ENCODE measurements around the gene CKLF. TPM values are rescaled to one million over a fixed set of nuclear protein-coding genes. Genes with fewer than 3 reads are reported as not detected.

CKLF gene
- total and polyA plus RNA-seq, 2 donors = 54.7 to 54.9 TPM

GRCh38 chr16:66576296-66576695, 23.9 kb downstream of the CKLF start:
- no peaks in the 10 kb centered on the region for H3K4me1 ChIP-seq (ENCODE audit: insufficient read depth)
- DNase-seq (ENCODE audit: extremely low spot score) = no peak
- H3K27ac ChIP-seq (ENCODE audit: low read depth) = no peak overlapping the region
- H3K36me3 ChIP-seq (ENCODE audit: insufficient read depth) = no peaks in the 10 kb centered on the region
- no peak overlapping the region for H3K4me3 ChIP-seq (ENCODE audit: low read depth, low read length)
- 85% methylated on average over 5 of the region's 5 CpGs for WGBS

- DNase-seq (ENCODE audit: extremely low spot score) = no peak
- WGBS = 15% methylated on average over 77 of the region's 77 CpGs
- no peaks in the 10 kb centered on the region for H3K36me3 ChIP-seq (ENCODE audit: insufficient read depth)
- H3K4me3 ChIP-seq (ENCODE audit: low read depth, low read length) = peak within 1 kb of the TSS; percentile 19
- H3K4me1 ChIP-seq (ENCODE audit: insufficient read depth) = no peaks in the 10 kb centered on the region
- H3K27ac ChIP-seq (ENCODE audit: low read depth) = no peak within 1 kb of the TSS
These were observed 26.5 kb downstream of the CKLF start, which contains the start of gene CMTM2 for GRCh38 chr16:66578651-66579531. TSS of gene CMTM2 (plus strand) at chr16:66579463. CDS start at chr16:66579608, 145 bp downstream.

DNA sequence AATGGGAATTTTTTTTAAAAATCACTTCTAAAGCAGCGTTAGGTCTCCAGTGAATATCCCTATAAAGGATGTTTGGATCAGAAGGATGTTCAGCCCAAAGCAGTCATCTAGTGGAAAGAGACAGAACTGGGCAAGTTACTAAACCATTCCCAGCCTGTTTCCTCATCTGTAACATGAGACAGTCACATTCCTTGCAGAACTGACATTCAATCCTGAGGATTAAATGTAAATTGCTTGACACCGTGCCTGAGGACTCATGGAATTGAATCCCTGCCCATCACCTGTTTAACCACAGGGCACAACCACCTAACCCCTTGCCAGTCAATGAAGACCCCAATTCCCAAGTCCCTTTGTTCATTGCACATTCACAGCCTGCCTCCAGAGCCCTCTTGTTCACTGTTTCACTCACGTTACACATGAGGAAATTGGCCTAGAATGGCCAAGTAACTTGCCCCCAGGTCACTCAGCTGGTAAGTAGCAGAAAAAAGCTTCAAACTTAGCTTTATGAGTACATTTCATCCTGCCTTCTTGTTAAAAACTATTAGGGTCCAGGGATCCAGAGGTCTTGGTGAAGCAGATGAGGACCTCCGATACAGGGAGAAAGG, 28.3 kb downstream of the CKLF start:
- DNase-seq (ENCODE audit: extremely low spot score) = no peak
- H3K4me1 ChIP-seq (ENCODE audit: insufficient read depth) = no peaks in the 10 kb centered on the region
- 82% methylated on average over 4 of the region's 4 CpGs for WGBS

GRCh38 chr16:66581246-66581952, 29.0 kb downstream of the CKLF start:
- DNase-seq (ENCODE audit: extremely low spot score) = no peak
- 88% methylated on average over 3 of the region's 3 CpGs for WGBS
- Histone ChIP-seq H3K4me1 (ENCODE audit: insufficient read depth) (no peaks in the 10 kb centered on the region), H3K36me3 (ENCODE audit: insufficient read depth) (no peaks in the 10 kb centered on the region), H3K4me3 (ENCODE audit: low read depth, low read length) (no peak overlapping the region), H3K27ac (ENCODE audit: low read depth) (no peak overlapping the region)

More for the DNA sequence above, 28.3 kb downstream of the CKLF start:
- Histone ChIP-seq H3K4me3 (ENCODE audit: low read depth, low read length) (no peak overlapping the region), H3K27ac (ENCODE audit: low read depth) (no peak overlapping the region), H3K36me3 (ENCODE audit: insufficient read depth) (no peaks in the 10 kb centered on the region)

DNA sequence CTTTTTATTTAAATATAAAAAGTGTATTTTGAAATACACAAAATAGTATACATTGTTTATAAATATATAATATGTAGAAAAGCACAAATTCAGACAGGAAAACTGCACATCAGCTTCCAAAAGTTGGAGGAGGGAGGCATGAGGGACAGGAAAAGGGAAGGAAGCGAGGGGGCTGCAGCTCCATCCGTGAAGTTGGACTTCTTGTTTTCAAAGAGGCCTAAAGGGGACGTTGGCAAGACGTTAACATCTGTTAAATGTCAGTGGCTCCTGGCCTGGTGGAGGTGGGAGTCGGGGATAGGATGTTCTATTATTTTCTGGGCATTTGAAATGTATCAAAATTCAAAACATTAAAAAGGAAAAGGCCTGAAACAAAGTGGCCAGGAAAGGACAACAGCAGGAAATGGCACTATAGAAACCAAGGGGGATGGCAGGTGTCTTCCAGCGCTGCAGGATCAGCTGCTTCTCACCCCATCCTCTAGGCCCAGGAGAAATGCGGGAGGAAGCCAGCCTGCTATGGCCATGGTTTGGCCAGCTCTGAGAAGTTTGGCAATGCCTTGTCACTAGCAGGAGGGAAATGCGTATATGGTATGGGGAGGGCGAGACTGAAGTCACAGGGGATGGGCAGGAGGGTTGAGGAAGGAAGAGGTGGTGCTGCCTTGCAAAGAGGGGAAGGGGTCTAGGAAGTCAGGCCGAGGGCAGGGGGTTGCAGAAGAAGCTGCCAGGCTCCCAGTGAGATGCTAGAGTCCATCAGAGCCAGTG, 33.3 kb downstream of the CKLF start:
- Histone ChIP-seq H3K4me3 (ENCODE audit: low read depth, low read length) (no peak overlapping the region), H3K36me3 (ENCODE audit: insufficient read depth) (no peaks in the 10 kb centered on the region), H3K27ac (ENCODE audit: low read depth) (no peak overlapping the region), H3K4me1 (ENCODE audit: insufficient read depth) (no peaks in the 10 kb centered on the region)
- no peak for DNase-seq (ENCODE audit: extremely low spot score)
- 69% methylated on average over 10 of the region's 10 CpGs for WGBS

DNA sequence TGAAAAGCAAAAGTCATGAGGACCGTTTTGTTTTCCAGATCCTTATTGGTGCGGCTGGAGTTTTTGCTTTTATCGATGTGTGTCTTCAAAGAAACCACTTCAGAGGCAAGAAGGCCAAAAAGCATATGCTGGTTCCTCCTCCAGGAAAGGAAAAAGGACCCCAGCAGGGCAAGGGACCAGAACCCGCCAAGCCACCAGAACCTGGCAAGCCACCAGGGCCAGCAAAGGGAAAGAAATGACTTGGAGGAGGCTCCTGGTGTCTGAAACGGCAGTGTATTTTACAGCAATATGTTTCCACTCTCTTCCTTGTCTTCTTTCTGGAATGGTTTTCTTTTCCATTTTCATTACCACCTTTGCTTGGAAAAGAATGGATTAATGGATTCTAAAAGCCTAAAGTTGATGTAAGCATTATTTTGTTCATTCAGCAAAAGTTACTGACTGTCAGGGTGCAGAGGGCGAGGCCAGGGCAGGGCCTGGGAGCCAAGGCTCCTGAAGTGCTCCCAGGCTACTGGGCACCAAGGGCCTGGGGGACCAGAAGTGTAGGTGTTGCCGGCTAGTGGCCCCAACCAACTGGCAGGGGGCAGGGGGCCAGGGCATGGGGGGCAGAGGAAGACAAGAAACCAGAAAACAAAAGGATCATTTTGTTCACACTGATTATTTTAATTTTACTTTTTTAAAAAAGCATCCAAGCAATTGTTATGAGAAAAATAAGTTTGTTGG, 35.7 kb downstream of the CKLF start:
- Histone ChIP-seq H3K4me1 (ENCODE audit: insufficient read depth) (no peaks in the 10 kb centered on the region), H3K36me3 (ENCODE audit: insufficient read depth) (no peaks in the 10 kb centered on the region), H3K4me3 (ENCODE audit: low read depth, low read length) (no peak overlapping the region), H3K27ac (ENCODE audit: low read depth) (no peak overlapping the region)
- no peak for DNase-seq (ENCODE audit: extremely low spot score)
- WGBS = 74% methylated on average over 7 of the region's 7 CpGs

- Histone ChIP-seq H3K4me1 (ENCODE audit: insufficient read depth) (no peaks in the 10 kb centered on the region), H3K36me3 (ENCODE audit: insufficient read depth) (no peaks in the 10 kb centered on the region), H3K27ac (ENCODE audit: low read depth) (no peak overlapping the region), H3K4me3 (ENCODE audit: low read depth, low read length) (no peak overlapping the region)
- DNase-seq (ENCODE audit: extremely low spot score) = no peak
- 92% methylated on average over 8 of the region's 8 CpGs for WGBS
These were observed 36.8 kb downstream of the CKLF start for GRCh38 chr16:66588981-66589713.

DNA sequence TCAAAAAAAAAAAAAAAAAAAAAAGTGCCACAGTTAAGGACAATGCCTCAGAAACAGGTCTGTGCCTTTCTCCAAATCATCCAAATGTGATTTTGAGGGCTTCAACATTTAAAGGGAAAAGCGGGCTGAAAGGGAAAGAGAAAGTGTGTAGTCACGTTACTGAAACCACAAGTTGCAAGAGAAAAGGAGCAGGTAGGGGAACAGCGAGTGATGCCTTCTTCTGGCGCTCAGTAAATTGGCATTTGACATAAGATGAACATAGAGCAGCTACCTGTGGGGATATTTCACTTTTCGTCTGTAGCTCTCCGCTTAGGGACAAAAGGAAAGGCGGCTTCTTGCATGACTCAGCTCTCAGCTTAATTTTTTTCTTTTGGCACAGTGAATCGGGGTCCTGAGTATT, 37.9 kb downstream of the CKLF start:
- Histone ChIP-seq H3K36me3 (ENCODE audit: insufficient read depth) (no peaks in the 10 kb centered on the region), H3K27ac (ENCODE audit: low read depth) (no peak overlapping the region), H3K4me1 (ENCODE audit: insufficient read depth) (no peaks in the 10 kb centered on the region), H3K4me3 (ENCODE audit: low read depth, low read length) (no peak overlapping the region)
- 81% methylated on average over 8 of the region's 8 CpGs for WGBS
- DNase-seq (ENCODE audit: extremely low spot score) = no peak

DNA sequence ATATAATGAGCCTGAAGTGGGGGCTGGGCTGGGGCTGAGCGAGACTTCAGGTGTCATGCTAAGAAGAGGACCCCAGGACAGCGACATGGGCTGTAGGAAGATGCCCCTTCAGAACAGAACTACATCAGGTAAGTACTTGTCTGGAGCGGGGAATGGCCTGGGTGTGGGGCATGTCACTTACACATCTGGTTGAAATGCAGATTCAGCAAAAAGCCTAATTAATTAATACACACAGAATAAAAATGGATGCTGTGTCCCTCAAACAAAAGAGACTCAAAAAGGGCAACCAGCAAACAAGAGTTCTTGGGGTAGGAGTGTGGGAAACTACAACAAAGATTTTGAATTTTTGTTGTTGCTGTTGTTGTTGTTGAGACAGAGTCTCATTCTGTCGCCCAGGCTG, 38.6 kb downstream of the CKLF start:
- no peak overlapping the region for H3K27ac ChIP-seq (ENCODE audit: low read depth)
- H3K4me3 ChIP-seq (ENCODE audit: low read depth, low read length) = no peak overlapping the region
- no peaks in the 10 kb centered on the region for H3K36me3 ChIP-seq (ENCODE audit: insufficient read depth)
- H3K4me1 ChIP-seq (ENCODE audit: insufficient read depth) = no peaks in the 10 kb centered on the region
- no peak for DNase-seq (ENCODE audit: extremely low spot score)
- 92% methylated on average over 4 of the region's 4 CpGs for WGBS

GRCh38 chr16:66592241-66592640, 39.9 kb downstream of the CKLF start:
- WGBS = 80% methylated on average over 3 of the region's 3 CpGs
- Histone ChIP-seq H3K36me3 (ENCODE audit: insufficient read depth) (no peaks in the 10 kb centered on the region), H3K27ac (ENCODE audit: low read depth) (no peak overlapping the region), H3K4me1 (ENCODE audit: insufficient read depth) (no peaks in the 10 kb centered on the region), H3K4me3 (ENCODE audit: low read depth, low read length) (no peak overlapping the region)
- no peak for DNase-seq (ENCODE audit: extremely low spot score)

- Histone ChIP-seq H3K36me3 (ENCODE audit: insufficient read depth) (no peaks in the 10 kb centered on the region), H3K27ac (ENCODE audit: low read depth) (no peak overlapping the region), H3K4me3 (ENCODE audit: low read depth, low read length) (no peak overlapping the region), H3K4me1 (ENCODE audit: insufficient read depth) (no peaks in the 10 kb centered on the region)
- no peak for DNase-seq (ENCODE audit: extremely low spot score)
- WGBS = 98% methylated on average over 3 of the region's 3 CpGs
These were observed 40.4 kb downstream of the CKLF start for GRCh38 chr16:66592814-66593213.

DNA sequence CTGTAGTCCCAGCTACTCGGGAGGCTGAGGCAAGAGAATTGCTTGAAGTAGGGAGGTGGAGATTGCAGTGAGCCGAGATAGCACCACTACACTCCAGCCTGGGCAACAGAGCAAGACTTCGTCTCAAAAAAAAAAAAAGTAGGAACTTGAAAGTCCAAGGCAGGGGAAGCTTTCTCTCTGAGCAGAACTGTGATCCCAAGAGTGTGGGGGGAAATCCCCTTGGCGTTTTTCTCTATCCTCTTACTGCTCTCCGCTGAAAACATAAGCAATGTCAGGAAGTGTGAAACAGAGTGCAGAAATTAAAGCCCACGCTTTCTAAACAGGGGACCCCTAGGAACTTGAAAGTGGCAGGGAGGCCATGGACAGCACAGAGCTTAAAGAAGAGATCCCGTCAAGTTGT, 42.4 kb downstream of the CKLF start:
- Histone ChIP-seq H3K4me3 (ENCODE audit: low read depth, low read length) (no peak overlapping the region), H3K27ac (ENCODE audit: low read depth) (no peak overlapping the region), H3K36me3 (ENCODE audit: insufficient read depth) (no peaks in the 10 kb centered on the region), H3K4me1 (ENCODE audit: insufficient read depth) (no peaks in the 10 kb centered on the region)
- WGBS = 71% methylated on average over 7 of the region's 7 CpGs
- no peak for DNase-seq (ENCODE audit: extremely low spot score)

All from urinary bladder (tissue), 4 donors.